CD4-positive, alpha-beta T cell (primary cell): ENCODE results near the gene NTM. TPM values are rescaled to one million over a fixed set of nuclear protein-coding genes. Genes with fewer than 3 reads are reported as not detected.

ENCODE experiments used
- ATAC-seq: fragments of 200-7000 bp; cut with Tn5 transposase; one replicate; pipeline ENCODE4 v1.10.0; 2022; ENCODE audit warnings: mild to moderate bottlenecking; ENCODE audit not compliant: poor library complexity
- CTCF ChIA-PET: fragments of 350-600 bp; sonication (Branson Sonifier 250); formaldehyde crosslinking; loops from one replicate; lab custom pipeline; 2021; ENCODE audit warnings: antibody characterized with exemption, inconsistent platforms; lab: Charles Lee
- POLR2A ChIA-PET: fragments of 350-600 bp; sonication (Branson Sonifier 250); formaldehyde crosslinking; loops from one replicate; lab custom pipeline; 2021; ENCODE audit warnings: antibody characterized with exemption, inconsistent platforms; lab: Charles Lee
- DNase-seq, 14 experiments: peaks; one replicate each; pipeline ENCODE4 v3.0.0-alpha.2; 2013 to 2020; ENCODE audit warnings: mixed read lengths in 2 of 14
- H3K27ac ChIP-seq, 2 donors: one replicate each; pipeline versions ENCODE4 v1.5.1 to v1.7.0; 2013; ENCODE audit warnings: low read length in 2 of 2, low read depth in 1 of 2, mild to moderate bottlenecking in 1 of 2
- H3K27me3 ChIP-seq, 2 experiments: 1 replicate in 1 of 2; 2 replicates in 1 of 2; pipeline versions ENCODE4 v1.6.1 to v1.7.0; 2013; ENCODE audit warnings: low read length in 2 of 2, control low read depth in 1 of 2, mild to moderate bottlenecking in 1 of 2, moderate library complexity in 1 of 2; ENCODE audit not compliant: insufficient read depth in 2 of 2, control insufficient read depth in 1 of 2
- H3K36me3 ChIP-seq: one replicate; pipeline ENCODE4 v1.6.1; 2013; ENCODE audit warnings: low read length, control low read depth; ENCODE audit not compliant: insufficient read depth
- H3K4me1 ChIP-seq: one replicate; pipeline ENCODE4 v1.6.1; 2013; ENCODE audit warnings: low read length, control low read depth; ENCODE audit not compliant: insufficient read depth
- H3K4me3 ChIP-seq: one replicate; pipeline ENCODE4 v1.5.1; 2013; ENCODE audit warnings: mild to moderate bottlenecking, low read length, moderate library complexity
- H3K9me3 ChIP-seq, 2 experiments: 1 replicate in 1 of 2; 2 replicates in 1 of 2; pipeline versions ENCODE4 v1.6.1 to v1.7.0; 2013; ENCODE audit warnings: low read length in 2 of 2, mild to moderate bottlenecking in 2 of 2, control low read depth in 1 of 2, moderate library complexity in 1 of 2; ENCODE audit not compliant: control insufficient read depth in 1 of 2, insufficient read depth in 1 of 2
- H3K27ac Mint-ChIP-seq: one replicate; pipeline ENCODE4 v1.8.0; 2020; ENCODE audit warnings: mixed read lengths
- H3K27me3 Mint-ChIP-seq: one replicate; pipeline ENCODE4 v1.8.0; 2021; ENCODE audit warnings: mixed read lengths
- H3K36me3 Mint-ChIP-seq: one replicate; pipeline ENCODE4 v1.8.0; 2021; ENCODE audit warnings: low read depth, mixed read lengths
- H3K4me1 Mint-ChIP-seq: one replicate; pipeline ENCODE4 v1.8.0; 2021; ENCODE audit warnings: low read depth, mixed read lengths
- H3K4me3 Mint-ChIP-seq: one replicate; pipeline ENCODE4 v1.8.0; 2020; ENCODE audit warnings: mild to moderate bottlenecking, mixed read lengths
- H3K9me3 Mint-ChIP-seq: one replicate; pipeline ENCODE4 v1.8.0; 2020; ENCODE audit warnings: mixed read lengths
- intact Hi-C, 2 experiments: fragments of 100-400 bp; cut with DNase I in 1 of 2; cut with micrococcal nuclease in 1 of 2; formaldehyde crosslinking; loops; one replicate each; pipeline versions ENCODE4 v1.15.1 to v1.9.0; 2023 to 2025; cut with DNase I, micrococcal nuclease
- total RNA-seq, 174 experiments: library from RNA in 2 of 174; stranded (reverse) in 2 of 174; gene quantifications; one replicate each; pipeline ENCODE4 v1.2.3 and lab custom pipeline; 2021 to 2026
- TF ChIP-seq, protein P1 (sequence below): fragments of 200-600 bp; IDR thresholded peaks from one replicate; pipeline ENCODE4 v1.8.0; 2022; ENCODE audit warnings: antibody characterized with exemption, mild to moderate bottlenecking

The NTM gene
- total RNA-seq, 2 experiments from 2014 or later, result not detected

- peaks cover 67% of the 10 kb centered on the region for H3K27me3 Mint-ChIP-seq
- ChIA-PET POLR2A (no interaction called here), CTCF (no interaction called here)
- H3K27ac ChIP-seq, result no peak overlapping the region
- intact Hi-C loops, result no loop called here
- DNase-seq, result no peak
- no peak overlapping the region for H3K4me3 ChIP-seq
- H3K4me1 ChIP-seq, result peaks cover 4% of the 10 kb centered on the region
- TF ChIP-seq, protein P1, sequence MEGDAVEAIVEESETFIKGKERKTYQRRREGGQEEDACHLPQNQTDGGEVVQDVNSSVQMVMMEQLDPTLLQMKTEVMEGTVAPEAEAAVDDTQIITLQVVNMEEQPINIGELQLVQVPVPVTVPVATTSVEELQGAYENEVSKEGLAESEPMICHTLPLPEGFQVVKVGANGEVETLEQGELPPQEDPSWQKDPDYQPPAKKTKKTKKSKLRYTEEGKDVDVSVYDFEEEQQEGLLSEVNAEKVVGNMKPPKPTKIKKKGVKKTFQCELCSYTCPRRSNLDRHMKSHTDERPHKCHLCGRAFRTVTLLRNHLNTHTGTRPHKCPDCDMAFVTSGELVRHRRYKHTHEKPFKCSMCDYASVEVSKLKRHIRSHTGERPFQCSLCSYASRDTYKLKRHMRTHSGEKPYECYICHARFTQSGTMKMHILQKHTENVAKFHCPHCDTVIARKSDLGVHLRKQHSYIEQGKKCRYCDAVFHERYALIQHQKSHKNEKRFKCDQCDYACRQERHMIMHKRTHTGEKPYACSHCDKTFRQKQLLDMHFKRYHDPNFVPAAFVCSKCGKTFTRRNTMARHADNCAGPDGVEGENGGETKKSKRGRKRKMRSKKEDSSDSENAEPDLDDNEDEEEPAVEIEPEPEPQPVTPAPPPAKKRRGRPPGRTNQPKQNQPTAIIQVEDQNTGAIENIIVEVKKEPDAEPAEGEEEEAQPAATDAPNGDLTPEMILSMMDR, result no peak
- H3K4me1 Mint-ChIP-seq, result no peaks in the 10 kb centered on the region
- no peaks in the 10 kb centered on the region for H3K9me3 Mint-ChIP-seq
- ATAC-seq, result no peak
- no peak overlapping the region for H3K27ac Mint-ChIP-seq
- peaks cover 0 to 26% of the 10 kb centered on the region in 2 experiments for H3K9me3 ChIP-seq
- H3K4me3 Mint-ChIP-seq, result no peak overlapping the region
- H3K27me3 ChIP-seq, result peaks cover 8 to 12% of the 10 kb centered on the region in 2 experiments
- H3K36me3 Mint-ChIP-seq, result no peaks in the 10 kb centered on the region
- no peaks in the 10 kb centered on the region for H3K36me3 ChIP-seq
Measured at GRCh38 chr11:131692961-131693360, 322.5 kb downstream of the NTM start.

DNA sequence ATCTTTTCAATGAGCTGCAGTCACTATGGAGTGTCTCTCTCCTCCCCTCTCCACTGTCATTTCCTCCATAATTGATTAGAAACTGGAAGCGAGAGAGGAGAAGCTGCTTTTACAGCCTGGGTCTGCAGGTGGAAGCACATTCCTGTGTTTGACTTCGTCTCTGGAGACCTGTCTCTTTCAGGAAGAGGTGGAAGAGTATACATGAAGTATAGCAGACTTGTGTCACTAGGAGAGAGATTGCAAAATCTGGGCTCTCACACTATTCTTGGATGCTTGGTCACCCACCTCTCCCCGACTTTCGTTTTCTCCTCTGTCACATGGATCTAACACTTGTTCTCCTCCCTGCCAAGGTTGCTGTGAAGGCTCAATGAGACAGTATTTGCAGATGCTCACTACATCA, 323.3 kb downstream of the NTM start:
- Mint-ChIP-seq H3K36me3 (no peaks in the 10 kb centered on the region), H3K9me3 (no peaks in the 10 kb centered on the region), H3K27ac (no peak overlapping the region), H3K4me1 (no peaks in the 10 kb centered on the region), H3K4me3 (no peak overlapping the region), H3K27me3 (peaks cover 64% of the 10 kb centered on the region)
- H3K27me3 ChIP-seq, result peaks cover 8 to 12% of the 10 kb centered on the region in 2 experiments
- peaks cover 0 to 22% of the 10 kb centered on the region in 2 experiments for H3K9me3 ChIP-seq
- POLR2A ChIA-PET, result no interaction called here
- ATAC-seq (no peak), DNase-seq (no peak)
- CTCF ChIA-PET, result no interaction called here
- TF ChIP-seq, protein P1, result no peak
- no peak overlapping the region for H3K27ac ChIP-seq
- no peaks in the 10 kb centered on the region for H3K4me1 ChIP-seq
- H3K4me3 ChIP-seq, result no peak overlapping the region
- H3K36me3 ChIP-seq, result no peaks in the 10 kb centered on the region
- intact Hi-C loops, result no loop called here

- H3K27ac ChIP-seq, result no peak overlapping the region
- H3K9me3 Mint-ChIP-seq, result no peaks in the 10 kb centered on the region
- no peaks in the 10 kb centered on the region for H3K4me1 Mint-ChIP-seq
- H3K4me3 ChIP-seq, result no peak overlapping the region
- POLR2A ChIA-PET, result no interaction called here
- intact Hi-C loops, result no loop called here
- H3K36me3 Mint-ChIP-seq, result no peaks in the 10 kb centered on the region
- H3K27me3 ChIP-seq, result peaks cover 4 to 12% of the 10 kb centered on the region in 2 experiments
- peaks cover 0 to 22% of the 10 kb centered on the region in 2 experiments for H3K9me3 ChIP-seq
- peak in 13 of 14 experiments; percentile 14 to 68 (median 35) for DNase-seq
- H3K4me3 Mint-ChIP-seq, result no peak overlapping the region
- TF ChIP-seq, protein P1, result peak; percentile 53
- peaks cover 60% of the 10 kb centered on the region for H3K27me3 Mint-ChIP-seq
- CTCF ChIA-PET, result no interaction called here
- ATAC-seq, result no peak
- no peaks in the 10 kb centered on the region for H3K4me1 ChIP-seq
- H3K36me3 ChIP-seq, result no peaks in the 10 kb centered on the region
- no peak overlapping the region for H3K27ac Mint-ChIP-seq
Measured at GRCh38 chr11:131694526-131695424, 324.4 kb downstream of the NTM start.
